ENCODE measurements around the gene MIXL1. TPM values are rescaled to one million over a fixed set of nuclear protein-coding genes. Genes with fewer than 3 reads are reported as not detected.

MIXL1 gene
- total and polyA plus RNA-seq, 4 donors, result 0.19 to 0.51 TPM; not detected in 2

Other genes with a start within 250 kb of the MIXL1 start
- gene SDE2, start 224.3 kb upstream of the MIXL1 start, total RNA-seq, result 10 to 100 TPM; 15.7 to 18.3 TPM
- 1 to 10 TPM; 4.9 to 8.3 TPM for gene SDE2, start 224.3 kb upstream of the MIXL1 start, polyA plus RNA-seq
- 100 to 1,000 TPM; 310 to 349 TPM for gene H3-3A, start 160.9 kb upstream of the MIXL1 start, total RNA-seq
- 100 to 1,000 TPM; 464 to 699 TPM for gene H3-3A, start 160.9 kb upstream of the MIXL1 start, polyA plus RNA-seq
- gene ACBD3, start 36.9 kb upstream of the MIXL1 start, total RNA-seq, result 10 to 100 TPM; 41.6 to 45.5 TPM
- gene ACBD3, start 36.9 kb upstream of the MIXL1 start, polyA plus RNA-seq, result 10 to 100 TPM; 14.2 to 25.4 TPM
- 1 to 10 TPM; 1.8 to 2.7 TPM for gene LIN9, start 85.5 kb downstream of the MIXL1 start, total RNA-seq
- 1 to 10 TPM; 1.7 to 4.1 TPM for gene LIN9, start 85.5 kb downstream of the MIXL1 start, polyA plus RNA-seq
- 10 to 100 TPM; 38.4 to 50.0 TPM for gene PARP1, start 184.4 kb downstream of the MIXL1 start, total RNA-seq
- gene PARP1, start 184.4 kb downstream of the MIXL1 start, polyA plus RNA-seq, result 10 to 100 TPM; 11.9 to 16.4 TPM

Measured in aorta (tissue), 4 donors.